ENCODE data around the gene LZTR1. TPM values are rescaled to one million over a fixed set of nuclear protein-coding genes. Genes with fewer than 3 reads are reported as not detected.

The LZTR1 gene
- polyA plus RNA-seq, 2 of the 4 experiments (the other 2 are of a cell fraction) = 14.1 to 23.5 TPM

DNA sequence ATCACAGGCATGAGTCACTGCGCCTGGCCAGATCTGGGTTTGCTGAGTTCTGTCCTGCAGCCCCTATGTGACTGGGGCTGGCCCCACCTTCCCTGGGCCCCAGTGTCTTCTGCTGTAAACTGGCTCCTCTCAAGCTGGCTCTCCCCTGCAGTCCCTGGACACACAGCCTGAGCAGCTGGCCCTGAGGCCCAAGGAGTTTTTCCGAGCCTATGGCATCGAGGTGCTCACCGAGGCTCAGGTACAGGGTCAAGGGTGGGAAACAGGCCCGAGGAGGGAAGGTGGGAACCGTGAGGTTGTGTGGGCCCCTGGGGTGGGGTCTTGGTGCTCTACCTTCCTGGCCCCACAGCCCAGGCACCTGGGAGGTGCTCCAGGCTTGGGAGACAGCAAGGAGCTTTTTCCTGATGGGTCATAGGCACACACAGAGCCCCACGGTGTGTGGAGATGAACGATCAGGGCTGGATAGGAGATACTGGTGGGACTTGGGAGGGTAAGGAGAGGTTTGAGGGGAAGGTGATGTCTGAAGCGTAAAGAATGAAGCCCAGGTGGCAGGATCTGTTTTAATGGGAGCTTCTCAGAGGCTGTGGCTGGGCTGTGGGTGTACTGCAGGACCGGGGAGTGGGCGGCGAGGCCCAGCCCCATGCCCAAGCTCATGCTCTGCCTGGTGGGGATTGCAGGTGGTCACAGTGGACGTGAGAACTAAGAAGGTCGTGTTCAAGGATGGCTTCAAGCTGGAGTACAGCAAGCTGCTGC lies 6.4 kb upstream of the LZTR1 start:
- FAIRE-seq (no peak), DNase-seq (ENCODE audit: low read depth in 1 of 2, low spot score in 1 of 2) (no peak), ATAC-seq (no peak)
- Histone ChIP-seq H3K4me3 (no peak overlapping the region), H3K9me3 (peaks cover 8% of the 10 kb centered on the region; the same call in 1 of the 3 replicates), H3K27ac (no peak overlapping the region), H3K4me1 (no peaks in the 10 kb centered on the region), H3K4me2 (no peak overlapping the region)
- TF ChIP-seq MAFK (IDR thresholded peaks at IDR 0.05; ENCODE audit: partially characterized antibody) (no peak), NR3C1 (IDR thresholded peaks at IDR 0.05) (no peak), JUN (IDR thresholded peaks at IDR 0.05) (no peak), TP53 (CRISPR knock-in tag; IDR thresholded peaks at IDR 0.05) (no peak), RARB (CRISPR knock-in tag; IDR thresholded peaks at IDR 0.05) (no peak), MAZ (IDR thresholded peaks at IDR 0.05; ENCODE audit: borderline replicate concordance, low read depth, low read length) (no peak), RFX5 (IDR thresholded peaks at IDR 0.05) (no peak), NPAS2 (CRISPR knock-in tag; IDR thresholded peaks at IDR 0.05; ENCODE audit: borderline replicate concordance) (no peak)
- TF ChIP-seq, protein P1, sequence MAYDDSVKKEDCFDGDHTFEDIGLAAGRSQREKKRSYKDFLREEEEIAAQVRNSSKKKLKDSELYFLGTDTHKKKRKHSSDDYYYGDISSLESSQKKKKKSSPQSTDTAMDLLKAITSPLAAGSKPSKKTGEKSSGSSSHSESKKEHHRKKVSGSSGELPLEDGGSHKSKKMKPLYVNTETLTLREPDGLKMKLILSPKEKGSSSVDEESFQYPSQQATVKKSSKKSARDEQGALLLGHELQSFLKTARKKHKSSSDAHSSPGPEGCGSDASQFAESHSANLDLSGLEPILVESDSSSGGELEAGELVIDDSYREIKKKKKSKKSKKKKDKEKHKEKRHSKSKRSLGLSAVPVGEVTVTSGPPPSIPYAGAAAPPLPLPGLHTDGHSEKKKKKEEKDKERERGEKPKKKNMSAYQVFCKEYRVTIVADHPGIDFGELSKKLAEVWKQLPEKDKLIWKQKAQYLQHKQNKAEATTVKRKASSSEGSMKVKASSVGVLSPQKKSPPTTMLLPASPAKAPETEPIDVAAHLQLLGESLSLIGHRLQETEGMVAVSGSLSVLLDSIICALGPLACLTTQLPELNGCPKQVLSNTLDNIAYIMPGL (CRISPR knock-in tag; IDR thresholded peaks at IDR 0.05; ENCODE audit: borderline replicate concordance) = no peak
- TF ChIP-seq, protein P2, sequence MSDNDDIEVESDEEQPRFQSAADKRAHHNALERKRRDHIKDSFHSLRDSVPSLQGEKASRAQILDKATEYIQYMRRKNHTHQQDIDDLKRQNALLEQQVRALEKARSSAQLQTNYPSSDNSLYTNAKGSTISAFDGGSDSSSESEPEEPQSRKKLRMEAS (IDR thresholded peaks at IDR 0.05) = no peak
- ChIA-PET CTCF (interaction anchor here (0.6 to 1.4 kb wide), 5 partner anchors 14 to 198 kb away, joined by 3 to 4 read pairs (median 3); no protein-coding TSS in a partner anchor), POLR2A (interaction anchor here (0.8 kb wide), 1 partner anchor 17 kb away, joined by 3 read pairs; no protein-coding TSS in a partner anchor)
- WGBS (ENCODE audit: missing lambda C conversion rate) = 72% methylated on average over 12 of the region's 14 CpGs

DNA sequence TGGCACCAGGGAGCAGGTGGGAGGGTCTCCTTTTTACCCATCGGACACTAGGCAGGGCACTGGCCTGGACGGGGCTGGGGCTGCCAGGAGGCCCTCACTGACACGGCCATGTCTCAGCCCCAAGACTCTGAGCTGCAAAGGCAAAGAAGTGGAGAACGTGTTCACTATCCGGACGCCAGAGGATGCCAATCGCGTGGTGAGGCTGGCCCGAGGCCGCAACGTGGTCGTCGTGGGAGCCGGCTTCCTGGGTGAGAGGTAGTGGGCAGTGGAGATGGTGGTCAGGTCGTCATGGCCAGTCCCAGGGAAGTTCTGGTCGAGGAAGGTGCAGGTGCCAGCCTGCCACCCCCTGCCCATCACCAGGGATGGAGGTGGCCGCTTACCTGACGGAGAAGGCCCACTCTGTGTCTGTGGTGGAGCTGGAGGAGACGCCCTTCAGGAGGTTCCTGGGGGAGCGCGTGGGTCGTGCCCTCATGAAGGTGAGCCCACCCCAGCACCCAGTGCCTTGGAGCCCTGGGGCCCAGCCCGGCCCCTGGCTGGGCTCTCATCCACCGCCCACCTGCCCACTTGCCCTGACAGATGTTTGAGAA lies 5.7 kb upstream of the LZTR1 start:
- FAIRE-seq (no peak), ATAC-seq (no peak), DNase-seq (ENCODE audit: low read depth in 1 of 2, low spot score in 1 of 2) (no peak)
- Histone ChIP-seq H3K27ac (no peak overlapping the region), H3K4me3 (no peak overlapping the region), H3K9me3 (peaks cover 8% of the 10 kb centered on the region; the same call in 1 of the 3 replicates), H3K4me1 (peaks cover 5% of the 10 kb centered on the region; the same call in 2 of the 3 replicates), H3K4me2 (no peak overlapping the region)
- 91% methylated on average over 12 of the region's 24 CpGs for WGBS (ENCODE audit: missing lambda C conversion rate)
- ChIA-PET CTCF (interaction anchor here (1.0 to 1.7 kb wide), 4 partner anchors 14 to 199 kb away, joined by 3 to 5 read pairs (median 4); no protein-coding TSS in a partner anchor), POLR2A (interaction anchor here (0.8 kb wide), 1 partner anchor 18 kb away, joined by 3 read pairs; no protein-coding TSS in a partner anchor)
- TF ChIP-seq MAFK (IDR thresholded peaks at IDR 0.05; ENCODE audit: partially characterized antibody) = no peak

DNA sequence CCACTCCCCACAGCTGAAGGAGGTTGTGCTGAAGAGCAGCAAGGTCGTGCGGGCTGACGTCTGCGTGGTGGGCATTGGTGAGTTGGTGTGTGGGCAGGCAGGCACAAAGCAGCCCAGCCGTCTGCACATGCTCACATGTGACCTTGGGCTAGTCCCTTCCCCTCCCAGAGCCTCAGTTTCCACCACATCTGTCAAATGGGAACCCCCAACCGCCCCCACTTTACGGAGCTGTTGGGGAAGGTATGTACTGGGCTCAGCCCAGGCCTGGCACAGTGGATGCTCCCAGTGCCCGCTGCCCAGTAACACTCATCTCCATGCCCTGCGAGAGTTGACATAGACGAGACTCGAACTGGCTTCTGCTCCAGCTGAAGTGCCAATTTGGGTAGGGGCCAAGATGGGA lies 5.1 kb upstream of the LZTR1 start:
- H3K4me3 ChIP-seq = no peak overlapping the region
- H3K4me2 ChIP-seq = no peak overlapping the region
- ATAC-seq = no peak
- DNase-seq (ENCODE audit: low read depth in 1 of 2, low spot score in 1 of 2) = no peak
- CTCF ChIA-PET = interaction anchor here (1.0 to 1.7 kb wide), 4 partner anchors 15 to 199 kb away, joined by 3 to 5 read pairs (median 4); no protein-coding TSS in a partner anchor
- POLR2A ChIA-PET = no interaction called here
- H3K27ac ChIP-seq = no peak overlapping the region
- 78% methylated on average over 11 of the region's 11 CpGs for WGBS (ENCODE audit: missing lambda C conversion rate)
- H3K4me1 ChIP-seq = peaks cover 5% of the 10 kb centered on the region; the same call in 2 of the 3 replicates
- TF ChIP-seq, protein P3, sequence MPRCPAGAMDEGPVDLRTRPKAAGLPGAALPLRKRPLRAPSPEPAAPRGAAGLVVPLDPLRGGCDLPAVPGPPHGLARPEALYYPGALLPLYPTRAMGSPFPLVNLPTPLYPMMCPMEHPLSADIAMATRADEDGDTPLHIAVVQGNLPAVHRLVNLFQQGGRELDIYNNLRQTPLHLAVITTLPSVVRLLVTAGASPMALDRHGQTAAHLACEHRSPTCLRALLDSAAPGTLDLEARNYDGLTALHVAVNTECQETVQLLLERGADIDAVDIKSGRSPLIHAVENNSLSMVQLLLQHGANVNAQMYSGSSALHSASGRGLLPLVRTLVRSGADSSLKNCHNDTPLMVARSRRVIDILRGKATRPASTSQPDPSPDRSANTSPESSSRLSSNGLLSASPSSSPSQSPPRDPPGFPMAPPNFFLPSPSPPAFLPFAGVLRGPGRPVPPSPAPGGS (IDR thresholded peaks at IDR 0.05) = no peak
- TF ChIP-seq GATA3 (IDR thresholded peaks at IDR 0.05; ENCODE audit: borderline replicate concordance) (no peak), HEYL (CRISPR knock-in tag; IDR thresholded peaks at IDR 0.05) (no peak), HOXB13 (CRISPR knock-in tag; IDR thresholded peaks at IDR 0.05; ENCODE audit: low read depth) (no peak), NPAS2 (CRISPR knock-in tag; IDR thresholded peaks at IDR 0.05; ENCODE audit: borderline replicate concordance) (no peak), RNF2 (IDR thresholded peaks at IDR 0.05; ENCODE audit: borderline replicate concordance, low read depth) (no peak), EHF (CRISPR knock-in tag; IDR thresholded peaks at IDR 0.05) (no peak)
- TF ChIP-seq, protein P4, sequence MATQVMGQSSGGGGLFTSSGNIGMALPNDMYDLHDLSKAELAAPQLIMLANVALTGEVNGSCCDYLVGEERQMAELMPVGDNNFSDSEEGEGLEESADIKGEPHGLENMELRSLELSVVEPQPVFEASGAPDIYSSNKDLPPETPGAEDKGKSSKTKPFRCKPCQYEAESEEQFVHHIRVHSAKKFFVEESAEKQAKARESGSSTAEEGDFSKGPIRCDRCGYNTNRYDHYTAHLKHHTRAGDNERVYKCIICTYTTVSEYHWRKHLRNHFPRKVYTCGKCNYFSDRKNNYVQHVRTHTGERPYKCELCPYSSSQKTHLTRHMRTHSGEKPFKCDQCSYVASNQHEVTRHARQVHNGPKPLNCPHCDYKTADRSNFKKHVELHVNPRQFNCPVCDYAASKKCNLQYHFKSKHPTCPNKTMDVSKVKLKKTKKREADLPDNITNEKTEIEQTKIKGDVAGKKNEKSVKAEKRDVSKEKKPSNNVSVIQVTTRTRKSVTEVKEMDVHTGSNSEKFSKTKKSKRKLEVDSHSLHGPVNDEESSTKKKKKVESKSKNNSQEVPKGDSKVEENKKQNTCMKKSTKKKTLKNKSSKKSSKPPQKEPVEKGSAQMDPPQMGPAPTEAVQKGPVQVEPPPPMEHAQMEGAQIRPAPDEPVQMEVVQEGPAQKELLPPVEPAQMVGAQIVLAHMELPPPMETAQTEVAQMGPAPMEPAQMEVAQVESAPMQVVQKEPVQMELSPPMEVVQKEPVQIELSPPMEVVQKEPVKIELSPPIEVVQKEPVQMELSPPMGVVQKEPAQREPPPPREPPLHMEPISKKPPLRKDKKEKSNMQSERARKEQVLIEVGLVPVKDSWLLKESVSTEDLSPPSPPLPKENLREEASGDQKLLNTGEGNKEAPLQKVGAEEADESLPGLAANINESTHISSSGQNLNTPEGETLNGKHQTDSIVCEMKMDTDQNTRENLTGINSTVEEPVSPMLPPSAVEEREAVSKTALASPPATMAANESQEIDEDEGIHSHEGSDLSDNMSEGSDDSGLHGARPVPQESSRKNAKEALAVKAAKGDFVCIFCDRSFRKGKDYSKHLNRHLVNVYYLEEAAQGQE (IDR thresholded peaks at IDR 0.05) = no peak
- TF ChIP-seq, protein P5, sequence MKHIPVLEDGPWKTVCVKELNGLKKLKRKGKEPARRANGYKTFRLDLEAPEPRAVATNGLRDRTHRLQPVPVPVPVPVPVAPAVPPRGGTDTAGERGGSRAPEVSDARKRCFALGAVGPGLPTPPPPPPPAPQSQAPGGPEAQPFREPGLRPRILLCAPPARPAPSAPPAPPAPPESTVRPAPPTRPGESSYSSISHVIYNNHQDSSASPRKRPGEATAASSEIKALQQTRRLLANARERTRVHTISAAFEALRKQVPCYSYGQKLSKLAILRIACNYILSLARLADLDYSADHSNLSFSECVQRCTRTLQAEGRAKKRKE (CRISPR knock-in tag; IDR thresholded peaks at IDR 0.05; ENCODE audit: low read depth) = no peak
- FAIRE-seq = no peak
- peaks cover 8% of the 10 kb centered on the region; the same call in 1 of the 3 replicates for H3K9me3 ChIP-seq

Measured in A549 (cell line).